ENCODE results near the gene SPEM1.
"Not testable (repeated sequence)": the region's sequence is repeated elsewhere in the genome, so short reads cannot be mapped to it uniquely, and the experiment has no call there.

Gene SPEM1

DNA sequence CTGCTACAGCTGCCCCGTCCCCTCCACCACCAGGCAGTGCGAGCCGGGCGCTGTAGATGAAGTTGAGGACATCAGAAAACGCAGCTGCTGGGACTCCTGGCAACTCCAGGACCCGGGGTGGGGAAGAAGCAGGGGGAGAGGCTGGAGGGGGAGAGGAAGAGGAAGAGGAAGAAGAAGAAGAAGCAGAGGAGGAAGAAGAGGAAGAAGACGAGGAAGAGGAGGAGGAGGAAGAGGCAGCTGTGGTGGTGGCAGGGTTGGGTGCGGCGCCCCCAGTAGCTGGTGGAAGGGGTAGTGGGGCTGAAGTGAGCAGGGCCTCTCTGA lies 46.2 kb downstream of the SPEM1 start:
- H3K27ac ChIP-seq, result no peak overlapping the region
- no peak for DNase-seq (ENCODE audit: low read depth, low spot score)

DNA sequence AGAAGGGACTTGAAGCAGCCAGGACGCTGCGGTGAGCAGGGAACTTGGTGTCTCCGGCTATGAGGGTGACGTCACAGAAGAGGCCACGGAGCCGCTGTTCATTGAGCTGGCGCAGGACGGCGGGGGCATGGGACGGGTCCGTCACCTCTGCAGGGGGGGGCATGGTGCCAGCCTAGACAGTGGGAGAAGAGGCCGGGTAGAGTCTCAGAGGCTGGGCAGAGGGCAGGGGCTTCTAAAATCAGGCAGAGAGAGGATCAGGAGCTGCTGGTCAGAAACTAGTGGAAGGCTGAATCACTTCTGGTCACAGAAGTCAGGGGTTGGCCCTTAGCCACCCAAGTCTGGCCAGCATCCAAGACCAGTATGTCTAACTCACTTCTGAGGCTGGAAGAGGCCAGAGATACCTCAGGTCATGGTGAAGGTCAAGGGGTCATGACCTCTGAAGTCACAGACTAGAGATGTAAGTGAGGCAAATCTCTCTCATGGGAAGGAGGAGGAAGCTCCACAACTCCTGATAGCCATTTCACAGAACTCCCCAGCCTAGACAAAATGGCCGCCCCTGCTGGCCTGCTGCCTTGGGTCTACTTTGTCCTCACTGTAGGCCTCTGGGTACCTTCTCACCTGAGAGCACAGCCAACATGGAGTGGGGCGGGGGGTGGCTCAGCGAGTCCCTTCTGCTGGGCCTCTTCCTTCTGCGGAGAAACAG lies 46.7 kb downstream of the SPEM1 start:
- DNase-seq (ENCODE audit: low read depth, low spot score), result no peak

DNA sequence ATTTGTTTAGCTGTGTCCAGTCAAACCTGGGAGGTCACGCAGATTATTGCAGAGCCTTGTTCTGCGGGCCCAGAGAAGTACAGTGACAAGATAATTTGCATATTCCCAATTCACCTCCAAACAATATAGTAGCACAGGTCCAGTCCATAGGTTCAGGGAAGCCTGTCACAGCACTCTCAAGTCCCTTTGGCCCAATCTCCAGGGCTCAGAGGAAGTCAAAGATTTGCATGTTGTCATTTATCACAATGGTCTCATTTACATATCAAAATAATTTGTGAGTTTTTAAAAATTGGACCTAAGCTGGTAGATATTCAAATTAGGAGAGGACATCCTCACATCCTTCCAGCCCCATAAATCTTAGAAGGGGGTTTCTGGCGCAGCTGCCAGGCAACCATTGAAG lies 47.4 kb downstream of the SPEM1 start:
- H3K27ac ChIP-seq, result no peak overlapping the region
- no peak for DNase-seq (ENCODE audit: low read depth, low spot score)

More for the DNA sequence above, 46.7 kb downstream of the SPEM1 start:
- no peak overlapping the region for H3K27ac ChIP-seq

DNA sequence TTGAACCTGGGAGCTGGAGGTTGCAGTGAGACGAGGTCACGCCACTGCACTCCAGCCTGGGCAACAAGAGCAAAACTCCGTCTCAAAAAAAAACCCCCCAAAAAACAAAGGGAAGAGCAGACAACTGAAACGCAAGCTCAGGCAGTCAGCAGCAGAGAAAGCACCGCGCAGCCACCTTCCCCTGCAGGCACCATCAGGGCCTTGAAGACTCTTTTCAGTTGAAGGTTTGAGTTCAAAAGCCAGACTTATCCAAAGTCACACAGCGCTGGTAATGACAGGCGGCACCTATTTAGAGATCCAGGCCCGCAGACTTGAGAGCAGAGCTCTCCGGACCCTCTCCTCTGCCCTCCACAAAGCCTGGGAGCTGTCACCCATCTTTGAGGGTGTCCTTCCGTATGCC lies 48.2 kb downstream of the SPEM1 start:
- no peak overlapping the region for H3K27ac ChIP-seq

DNA sequence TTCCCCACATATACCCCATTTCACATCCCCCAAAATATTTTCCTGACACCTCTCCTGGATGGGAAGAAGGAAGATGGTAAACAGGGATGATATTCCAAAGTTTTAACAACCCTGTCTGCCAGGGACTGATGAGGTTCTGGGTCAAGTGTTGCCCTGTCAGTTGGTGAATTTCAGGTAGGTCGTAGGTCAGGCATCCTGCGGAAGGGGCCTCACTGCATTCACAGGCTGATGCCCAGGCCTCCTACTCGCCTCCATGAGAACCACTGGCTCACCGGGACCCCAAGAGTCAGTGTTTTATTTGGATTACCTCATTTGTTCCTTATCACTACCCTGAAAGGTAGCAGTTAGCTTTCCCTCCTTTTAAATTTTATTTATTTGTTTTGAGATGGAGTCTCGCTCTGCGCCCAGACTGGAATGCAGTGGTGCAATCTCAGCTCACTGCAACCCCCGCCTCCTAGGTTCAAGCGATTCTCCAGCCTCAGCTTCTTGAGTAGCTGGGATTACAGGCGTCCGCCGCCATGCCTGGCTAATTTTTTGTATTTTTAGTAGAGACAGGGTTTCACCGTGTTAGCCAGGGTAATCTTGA lies 48.8 kb downstream of the SPEM1 start:
- no peak for DNase-seq (ENCODE audit: low read depth, low spot score)
- no peak overlapping the region for H3K27ac ChIP-seq

More for the DNA sequence above, 48.2 kb downstream of the SPEM1 start:
- no peak for DNase-seq (ENCODE audit: low read depth, low spot score)

DNA sequence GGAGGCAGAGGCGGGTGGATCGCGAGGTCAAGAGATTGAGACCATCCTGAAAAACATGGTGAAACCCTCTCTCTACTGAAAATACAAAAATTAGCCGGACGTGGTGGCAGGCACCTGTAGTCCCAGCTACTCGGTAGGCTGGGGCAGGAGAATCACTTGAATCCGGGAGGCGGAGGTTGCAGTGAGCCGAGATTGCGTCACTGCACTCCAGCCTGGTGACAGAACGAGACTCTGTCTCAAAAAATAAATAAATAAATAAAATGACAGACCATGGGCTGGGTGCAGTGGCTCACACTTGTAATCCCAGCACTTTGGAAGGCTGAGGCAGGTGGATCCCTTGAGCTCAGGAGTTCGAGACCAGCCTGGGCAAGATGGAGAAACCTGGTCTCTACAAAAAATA lies 49.7 kb downstream of the SPEM1 start:
- H3K27ac ChIP-seq; DNase-seq (ENCODE audit: low read depth, low spot score): not testable (repeated sequence)

DNA sequence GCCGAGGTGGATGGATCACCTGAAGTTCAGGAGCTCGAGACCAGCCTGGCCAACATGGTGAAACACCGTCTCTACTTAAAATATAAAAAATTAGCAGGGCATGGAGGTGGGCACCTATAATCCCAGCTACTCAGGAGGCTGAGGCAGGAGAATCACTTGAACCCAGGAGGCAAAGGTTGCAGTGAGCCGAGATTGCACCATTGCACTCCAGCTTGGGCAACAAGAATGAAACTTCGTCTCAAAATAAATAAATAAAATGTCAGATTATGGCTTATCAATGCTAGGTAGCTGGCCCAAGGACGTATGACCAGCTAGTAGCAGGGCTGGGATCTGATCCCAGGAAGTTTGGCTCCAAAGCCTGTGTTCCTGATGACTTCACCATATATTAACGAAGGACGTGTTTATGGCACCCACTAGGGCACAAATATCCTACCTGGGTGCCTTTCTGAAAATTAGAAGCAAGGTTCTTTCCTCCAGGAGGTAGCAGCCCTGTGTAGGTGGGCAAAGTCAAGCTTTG lies 50.4 kb downstream of the SPEM1 start:
- not testable (repeated sequence) for DNase-seq (ENCODE audit: low read depth, low spot score); H3K27ac ChIP-seq

All from epithelial cell of prostate (primary cell).